Fibroblast of the aortic adventitia (primary cell): Measurements from ENCODE around the gene PHF5A. TPM values are rescaled to one million over a fixed set of nuclear protein-coding genes. Genes with fewer than 3 reads are reported as not detected.

Experiments
- DNase-seq: peaks from one replicate; pipeline ENCODE4 v3.0.0-alpha.2; 2010; ENCODE audit warnings: low read depth
- H3K4me3 ChIP-seq: 2 replicates; pipeline ENCODE4 v1.5.1; 2011; ENCODE audit warnings: low read depth, mild to moderate bottlenecking, control low read depth, low read length, moderate library complexity
- total RNA-seq: library from RNA; depleted of rRNA; stranded (reverse); fragments of >200 nt; gene quantifications from 2 replicates; pipeline ENCODE4 v1.2.3, GENCODE V29; 2012; ENCODE audit warnings: low replicate concordance
- TF ChIP-seq, protein P1 (sequence below): IDR thresholded peaks from 2 replicates; pipeline ENCODE4 v1.5.1; 2011; ENCODE audit warnings: mild to moderate bottlenecking, low read length, control low read depth, inconsistent platforms; ENCODE audit not compliant: insufficient read depth

PHF5A gene, protein sequence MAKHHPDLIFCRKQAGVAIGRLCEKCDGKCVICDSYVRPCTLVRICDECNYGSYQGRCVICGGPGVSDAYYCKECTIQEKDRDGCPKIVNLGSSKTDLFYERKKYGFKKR
- total RNA-seq: 34.6 and 35.7 TPM in 2 replicates

DNA sequence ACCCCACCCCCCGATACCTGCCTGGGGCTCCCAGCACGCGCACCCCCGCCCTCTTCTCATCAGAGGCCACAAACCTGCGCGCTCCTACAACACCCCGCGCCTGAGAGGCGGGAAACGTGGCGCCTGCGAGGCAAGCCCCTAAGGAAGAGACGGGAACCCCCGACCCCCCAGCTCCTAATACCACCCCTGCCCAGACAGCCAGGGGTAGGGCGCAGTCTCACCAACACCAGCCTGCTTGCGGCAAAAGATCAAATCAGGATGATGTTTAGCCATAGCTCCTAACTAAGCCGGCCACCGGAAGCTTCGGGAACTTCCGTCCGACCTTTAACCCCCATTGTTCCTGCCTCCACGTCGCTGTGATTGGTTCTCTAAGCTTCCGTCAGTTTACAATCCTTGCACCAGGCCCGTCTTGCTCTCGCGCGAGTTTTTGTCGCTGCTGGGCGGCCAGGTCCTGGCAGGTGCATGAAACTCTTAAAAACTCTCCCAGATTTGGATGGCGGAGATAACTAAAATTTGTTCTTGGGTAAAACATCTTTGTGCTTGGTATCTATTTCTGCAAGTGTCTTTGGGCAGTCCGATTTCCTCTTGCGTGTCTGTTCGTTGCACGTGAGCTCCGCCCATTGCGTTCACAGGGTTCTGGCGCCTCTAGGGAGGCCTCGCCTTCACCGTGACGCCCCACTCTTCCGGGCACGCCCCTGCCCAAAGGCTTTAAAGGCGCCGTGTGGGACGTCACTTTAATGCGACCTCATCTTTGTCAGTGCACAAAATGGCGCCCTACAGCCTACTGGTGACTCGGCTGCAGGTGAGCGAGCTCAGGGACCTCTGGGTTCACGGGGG lies at the start of gene PHF5A, which contains the start of gene ACO2:
Gene PHF5A (minus strand): TSS at position 312 of the 837 bp plus-strand sequence. CDS start 39 bp downstream, at position 273.
Gene ACO2 (plus strand): TSS at position 737 of the 837 bp plus-strand sequence. CDS start 30 bp downstream, at position 767.
- DNase-seq: peak; percentile 99
- H3K4me3 ChIP-seq: peak within 1 kb of the TSS; percentile 98
- TF ChIP-seq, protein P1, sequence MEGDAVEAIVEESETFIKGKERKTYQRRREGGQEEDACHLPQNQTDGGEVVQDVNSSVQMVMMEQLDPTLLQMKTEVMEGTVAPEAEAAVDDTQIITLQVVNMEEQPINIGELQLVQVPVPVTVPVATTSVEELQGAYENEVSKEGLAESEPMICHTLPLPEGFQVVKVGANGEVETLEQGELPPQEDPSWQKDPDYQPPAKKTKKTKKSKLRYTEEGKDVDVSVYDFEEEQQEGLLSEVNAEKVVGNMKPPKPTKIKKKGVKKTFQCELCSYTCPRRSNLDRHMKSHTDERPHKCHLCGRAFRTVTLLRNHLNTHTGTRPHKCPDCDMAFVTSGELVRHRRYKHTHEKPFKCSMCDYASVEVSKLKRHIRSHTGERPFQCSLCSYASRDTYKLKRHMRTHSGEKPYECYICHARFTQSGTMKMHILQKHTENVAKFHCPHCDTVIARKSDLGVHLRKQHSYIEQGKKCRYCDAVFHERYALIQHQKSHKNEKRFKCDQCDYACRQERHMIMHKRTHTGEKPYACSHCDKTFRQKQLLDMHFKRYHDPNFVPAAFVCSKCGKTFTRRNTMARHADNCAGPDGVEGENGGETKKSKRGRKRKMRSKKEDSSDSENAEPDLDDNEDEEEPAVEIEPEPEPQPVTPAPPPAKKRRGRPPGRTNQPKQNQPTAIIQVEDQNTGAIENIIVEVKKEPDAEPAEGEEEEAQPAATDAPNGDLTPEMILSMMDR: no peak

DNA sequence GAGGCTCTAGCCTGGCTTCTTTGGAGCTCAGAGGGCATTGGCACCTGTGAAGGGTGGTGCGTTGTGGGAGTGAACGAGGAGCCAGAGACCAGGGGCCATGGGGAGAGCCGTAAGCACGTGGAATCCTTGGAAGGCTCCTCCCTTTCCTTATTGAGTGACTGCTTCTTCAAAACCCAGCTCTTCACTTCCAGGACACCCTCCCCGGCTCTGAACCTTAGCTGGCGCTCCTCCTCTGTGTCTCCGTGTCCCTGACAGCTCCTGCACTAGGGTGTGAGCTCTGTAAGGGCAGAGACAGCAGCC lies 49.5 kb upstream of the PHF5A start:
- TF ChIP-seq, protein P1: no peak
- no peak for DNase-seq
- no peak overlapping the region for H3K4me3 ChIP-seq

DNA sequence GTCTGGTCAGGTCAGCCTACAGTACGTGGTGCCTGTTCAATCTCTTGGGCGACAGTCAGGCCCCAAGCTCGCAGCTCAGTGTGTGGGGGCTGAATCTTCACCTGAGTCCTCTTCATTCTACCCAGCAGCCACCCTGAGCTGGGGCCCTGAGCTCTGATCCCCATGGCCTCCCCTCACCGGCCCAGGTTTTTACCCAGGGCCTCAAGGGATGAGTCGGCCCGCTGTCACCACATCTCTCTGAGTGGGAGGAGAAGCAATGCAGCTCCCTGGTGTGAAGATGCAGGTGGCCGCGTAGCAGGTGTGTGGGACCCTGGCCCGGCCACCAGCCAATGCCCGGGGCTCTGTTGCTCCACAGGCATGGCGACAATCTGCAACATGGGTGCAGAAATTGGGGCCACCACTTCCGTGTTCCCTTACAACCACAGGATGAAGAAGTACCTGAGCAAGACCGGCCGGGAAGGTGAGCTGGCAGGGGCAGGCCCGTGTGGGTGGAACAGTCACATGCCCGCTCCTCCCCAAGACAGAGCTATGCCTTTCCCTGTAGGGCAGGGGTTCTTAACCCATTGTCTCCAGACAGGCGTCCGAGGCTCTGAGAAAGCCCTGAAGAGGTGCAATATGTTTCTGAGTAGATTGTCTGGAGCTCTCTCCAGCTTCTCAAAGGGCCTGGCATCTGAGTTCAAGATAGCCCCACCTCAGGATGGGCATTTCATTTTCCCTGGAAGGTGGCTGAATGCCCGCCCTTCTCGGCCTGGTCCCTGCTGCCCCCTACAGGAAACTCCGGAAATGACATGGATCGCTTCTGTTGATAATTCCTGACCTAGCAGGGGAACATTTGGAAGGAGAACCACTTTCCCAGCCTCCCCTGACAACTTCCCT lies 48.9 kb upstream of the PHF5A start:
- TF ChIP-seq, protein P1: peak; percentile 93
- H3K4me3 ChIP-seq: no peak overlapping the region
- peak; percentile 71 for DNase-seq

DNA sequence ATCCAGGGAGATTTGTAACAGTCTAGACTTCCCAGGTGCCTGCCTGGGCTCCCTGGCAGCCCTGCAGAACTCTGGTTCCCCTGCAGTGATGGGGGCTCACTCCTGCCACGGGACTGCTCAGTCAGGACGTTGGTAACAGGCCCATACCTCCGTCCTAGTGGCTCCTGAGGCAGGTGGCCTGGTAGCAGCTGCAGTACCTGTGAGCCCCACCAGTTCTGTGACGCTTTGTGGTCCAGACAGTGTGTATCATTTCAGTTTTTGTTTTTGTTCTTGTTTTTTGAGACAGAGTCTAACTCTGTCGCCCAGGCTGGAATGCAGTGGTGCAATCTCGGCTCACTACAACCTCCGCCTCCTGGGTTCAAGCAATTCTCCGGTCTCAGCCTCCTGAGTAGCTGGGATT lies 48.0 kb upstream of the PHF5A start:
- H3K4me3 ChIP-seq: no peak overlapping the region
- TF ChIP-seq, protein P1: no peak
- DNase-seq: no peak

DNA sequence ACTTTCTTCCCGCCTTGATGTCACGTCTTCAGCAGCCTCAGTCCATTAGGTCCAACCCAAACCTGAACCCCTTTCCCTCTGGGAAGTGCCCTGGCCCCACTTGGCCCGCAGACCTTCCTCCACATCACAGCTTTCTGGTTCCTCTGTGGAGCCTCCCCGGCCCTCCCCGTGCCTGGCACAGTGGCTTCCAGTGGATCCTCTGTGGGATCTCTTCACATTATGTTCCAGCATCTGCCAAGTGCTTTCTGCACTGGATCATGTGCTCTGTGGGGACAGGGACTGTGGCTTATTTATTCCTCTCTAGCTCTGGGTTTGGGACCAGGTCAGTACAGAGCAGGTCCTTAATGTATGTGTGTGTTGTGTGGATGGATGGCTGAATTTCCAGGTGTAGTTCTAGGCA lies 44.9 kb upstream of the PHF5A start:
- no peak for DNase-seq
- no peak overlapping the region for H3K4me3 ChIP-seq
- TF ChIP-seq, protein P1: no peak

DNA sequence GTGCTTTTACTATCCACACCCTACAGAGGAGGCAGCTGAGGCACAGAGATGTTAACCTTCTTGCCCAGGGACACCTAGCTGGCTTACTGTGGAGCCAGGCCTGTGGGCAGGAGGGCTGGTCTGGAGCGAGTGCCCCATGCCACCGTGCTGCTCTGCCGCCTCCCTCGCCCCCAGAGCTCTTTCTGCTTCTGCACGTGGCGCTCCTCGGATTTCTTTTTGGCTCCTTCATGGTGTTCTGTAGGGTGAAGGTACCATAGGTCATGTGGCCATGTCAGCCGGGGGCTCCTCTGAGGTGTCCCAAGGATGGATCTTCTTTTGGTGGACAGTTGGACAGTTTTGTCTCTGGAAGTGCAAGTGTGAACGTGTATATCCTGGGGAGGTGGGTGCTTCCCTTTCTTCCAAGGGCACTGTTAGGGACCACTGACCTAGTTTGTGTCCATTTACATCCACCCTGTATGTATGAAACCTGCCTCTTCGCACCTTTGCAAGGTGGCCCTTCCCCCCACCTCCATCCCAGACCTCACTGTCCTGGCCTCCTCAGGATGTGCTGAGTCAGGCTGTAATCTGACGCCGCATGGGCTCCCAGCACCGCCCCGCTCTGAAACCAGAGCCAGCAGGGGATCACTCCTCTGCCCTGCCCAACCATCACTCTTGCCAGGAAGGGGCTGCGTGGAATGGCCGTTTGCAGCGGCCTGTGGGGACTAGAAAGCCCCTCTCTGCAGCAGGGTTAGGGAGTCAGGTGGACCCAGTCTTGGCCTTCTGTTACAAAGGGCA lies 44.1 kb upstream of the PHF5A start:
- TF ChIP-seq, protein P1: no peak
- no peak overlapping the region for H3K4me3 ChIP-seq
- peak; percentile 62 for DNase-seq
